ENCODE results near the gene PKNOX2.

The PKNOX2 gene

DNA sequence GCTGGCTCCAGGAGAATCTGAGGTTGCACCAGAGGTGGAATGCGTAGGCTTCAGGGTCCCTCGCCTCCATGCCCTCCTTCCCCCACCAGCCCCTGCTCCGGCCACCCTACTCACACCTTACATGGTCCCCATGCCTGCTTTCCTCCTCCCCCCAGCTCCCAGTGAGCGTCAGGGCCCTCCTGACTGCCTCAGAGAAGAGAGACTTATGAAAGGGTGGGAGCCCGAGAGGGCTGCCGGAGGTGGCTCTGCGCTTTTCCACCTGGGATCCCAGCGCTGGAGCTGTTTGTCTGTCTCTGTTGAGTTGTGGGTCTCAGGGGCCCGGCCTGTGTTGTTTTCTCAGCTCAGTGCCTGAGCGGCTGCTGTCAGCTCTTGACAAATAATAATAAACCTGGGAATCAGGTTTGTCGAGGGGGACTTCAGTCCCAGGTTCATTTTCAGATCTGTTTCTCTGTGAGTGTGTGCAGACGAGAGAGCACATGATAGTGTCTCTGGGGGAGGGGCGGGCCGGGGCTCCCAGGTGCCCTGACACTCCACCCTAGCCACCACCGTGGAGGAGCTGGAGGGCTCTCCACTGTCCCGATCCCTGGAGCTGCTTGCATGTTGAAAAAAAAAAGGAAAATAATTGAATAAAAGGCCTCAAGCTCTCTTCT lies 177.9 kb downstream of the PKNOX2 start:
- Histone ChIP-seq H3K4me1 (ENCODE audit: low read length) (no peaks in the 10 kb centered on the region), H3K4me2 (ENCODE audit: low read depth, low read length) (no peak overlapping the region), H4K20me1 (ENCODE audit: insufficient read depth, low read length) (no peaks in the 10 kb centered on the region), H3K79me2 (ENCODE audit: low read length) (no peaks in the 10 kb centered on the region), H3F3A (ENCODE audit: insufficient read depth, low read length) (no peaks in the 10 kb centered on the region), H3K9me3 (replicated peaks; ENCODE audit: insufficient read depth, low read length) (no peaks in the 10 kb centered on the region), H3K36me3 (replicated peaks; ENCODE audit: insufficient read depth, low read length) (no peaks in the 10 kb centered on the region), H2AFZ (ENCODE audit: low read length) (no peak overlapping the region), H3K27me3 (replicated peaks; ENCODE audit: insufficient read depth, low read length) (peaks cover under 1% of the 10 kb centered on the region; the same call in 1 of the 2 replicates), H3K4me3 (ENCODE audit: low read length) (no peak overlapping the region), H3K9ac (ENCODE audit: low read length) (no peak overlapping the region), H3K9me2 (replicated peaks; ENCODE audit: insufficient read depth, low read length) (no peaks in the 10 kb centered on the region), H3K27ac (ENCODE audit: low read length) (no peak overlapping the region)
- DNase-seq: no peak
- TF ChIP-seq, protein P1, sequence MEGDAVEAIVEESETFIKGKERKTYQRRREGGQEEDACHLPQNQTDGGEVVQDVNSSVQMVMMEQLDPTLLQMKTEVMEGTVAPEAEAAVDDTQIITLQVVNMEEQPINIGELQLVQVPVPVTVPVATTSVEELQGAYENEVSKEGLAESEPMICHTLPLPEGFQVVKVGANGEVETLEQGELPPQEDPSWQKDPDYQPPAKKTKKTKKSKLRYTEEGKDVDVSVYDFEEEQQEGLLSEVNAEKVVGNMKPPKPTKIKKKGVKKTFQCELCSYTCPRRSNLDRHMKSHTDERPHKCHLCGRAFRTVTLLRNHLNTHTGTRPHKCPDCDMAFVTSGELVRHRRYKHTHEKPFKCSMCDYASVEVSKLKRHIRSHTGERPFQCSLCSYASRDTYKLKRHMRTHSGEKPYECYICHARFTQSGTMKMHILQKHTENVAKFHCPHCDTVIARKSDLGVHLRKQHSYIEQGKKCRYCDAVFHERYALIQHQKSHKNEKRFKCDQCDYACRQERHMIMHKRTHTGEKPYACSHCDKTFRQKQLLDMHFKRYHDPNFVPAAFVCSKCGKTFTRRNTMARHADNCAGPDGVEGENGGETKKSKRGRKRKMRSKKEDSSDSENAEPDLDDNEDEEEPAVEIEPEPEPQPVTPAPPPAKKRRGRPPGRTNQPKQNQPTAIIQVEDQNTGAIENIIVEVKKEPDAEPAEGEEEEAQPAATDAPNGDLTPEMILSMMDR (IDR thresholded peaks at IDR 0.05; ENCODE audit: low read length): no peak
- no peak for TF ChIP-seq EZH2 (optimal IDR thresholded peaks at IDR 0.05; ENCODE audit: low read depth, low read length)
- TF ChIP-seq EZH2phosphoT487 (IDR thresholded peaks at IDR 0.05; ENCODE audit: low read length): no peak

DNA sequence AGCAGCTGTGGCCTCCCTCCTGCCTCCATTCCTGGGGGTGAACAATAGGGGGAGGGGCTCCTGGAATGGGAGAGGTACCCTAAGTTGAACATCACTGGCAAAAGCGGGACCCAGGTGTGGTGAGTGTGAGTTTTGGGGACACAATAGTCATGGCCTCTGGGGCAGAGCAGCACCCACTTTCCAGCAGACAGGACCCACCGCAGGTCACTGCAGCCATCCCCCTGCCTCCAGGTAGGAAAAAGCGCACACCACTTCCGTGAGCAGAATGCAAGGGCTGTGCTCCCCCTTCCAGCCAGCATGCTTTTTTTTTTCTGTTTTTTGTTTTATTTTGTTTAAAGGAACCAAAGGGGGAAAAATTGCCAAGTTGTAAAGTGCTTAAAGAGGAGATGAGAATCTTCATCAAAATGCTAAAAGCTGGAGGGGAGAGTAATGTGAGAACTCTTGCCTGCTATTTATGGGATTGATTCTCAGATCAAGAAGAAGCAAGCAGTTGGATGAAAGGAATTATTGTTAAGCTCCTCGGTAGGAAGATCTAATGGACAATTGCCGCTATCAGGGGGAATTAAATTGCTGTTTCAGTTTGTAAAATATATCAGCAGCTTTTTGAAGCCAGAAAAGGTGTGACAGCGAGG lies 178.7 kb downstream of the PKNOX2 start:
- Histone ChIP-seq H3K27ac (ENCODE audit: low read length) (no peak overlapping the region), H3F3A (ENCODE audit: insufficient read depth, low read length) (no peaks in the 10 kb centered on the region), H4K20me1 (ENCODE audit: insufficient read depth, low read length) (no peaks in the 10 kb centered on the region), H3K9me3 (replicated peaks; ENCODE audit: insufficient read depth, low read length) (no peaks in the 10 kb centered on the region), H2AFZ (ENCODE audit: low read length) (no peak overlapping the region), H3K27me3 (replicated peaks; ENCODE audit: insufficient read depth, low read length) (peaks cover 4% of the 10 kb centered on the region; the same call in 1 of the 2 replicates), H3K4me2 (ENCODE audit: low read depth, low read length) (no peak overlapping the region), H3K4me1 (ENCODE audit: low read length) (no peaks in the 10 kb centered on the region), H3K4me3 (ENCODE audit: low read length) (no peak overlapping the region), H3K9ac (ENCODE audit: low read length) (no peak overlapping the region), H3K36me3 (replicated peaks; ENCODE audit: insufficient read depth, low read length) (no peaks in the 10 kb centered on the region), H3K79me2 (ENCODE audit: low read length) (no peaks in the 10 kb centered on the region), H3K9me2 (replicated peaks; ENCODE audit: insufficient read depth, low read length) (no peaks in the 10 kb centered on the region)
- TF ChIP-seq, protein P1 (IDR thresholded peaks at IDR 0.05; ENCODE audit: low read length): no peak
- no peak for TF ChIP-seq EZH2phosphoT487 (IDR thresholded peaks at IDR 0.05; ENCODE audit: low read length)
- no peak for DNase-seq

DNA sequence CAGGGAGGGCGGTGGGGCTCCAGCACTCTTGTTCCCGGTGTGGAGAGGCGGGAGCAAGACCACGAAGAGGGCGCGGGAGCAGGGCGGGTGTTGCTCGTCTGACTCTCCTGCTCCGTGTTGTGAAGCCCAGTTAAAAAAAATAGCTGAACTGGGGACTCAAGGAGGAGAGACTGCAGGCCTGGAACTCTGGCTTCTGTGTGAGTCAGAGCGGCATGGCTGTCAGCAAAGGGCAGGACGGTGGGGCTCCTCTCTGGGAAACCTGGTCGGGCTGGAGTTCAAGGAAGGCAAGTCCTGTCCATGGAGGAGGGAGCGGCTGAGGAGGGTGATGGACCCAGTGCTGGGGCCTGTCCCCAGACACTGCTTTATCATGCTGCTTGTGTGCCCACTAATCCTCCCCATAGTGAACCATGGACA lies 179.2 kb downstream of the PKNOX2 start:
- H3K4me1 ChIP-seq (ENCODE audit: low read length): no peaks in the 10 kb centered on the region
- no peak overlapping the region for H3K9ac ChIP-seq (ENCODE audit: low read length)
- TF ChIP-seq EZH2phosphoT487 (IDR thresholded peaks at IDR 0.05; ENCODE audit: low read length): no peak
- TF ChIP-seq EZH2 (optimal IDR thresholded peaks at IDR 0.05; ENCODE audit: low read depth, low read length): no peak
- TF ChIP-seq, protein P1 (IDR thresholded peaks at IDR 0.05; ENCODE audit: low read length): no peak
- no peaks in the 10 kb centered on the region for H3K9me2 ChIP-seq (replicated peaks; ENCODE audit: insufficient read depth, low read length)
- no peaks in the 10 kb centered on the region for H4K20me1 ChIP-seq (ENCODE audit: insufficient read depth, low read length)
- H3K27me3 ChIP-seq (replicated peaks; ENCODE audit: insufficient read depth, low read length): peaks cover 4% of the 10 kb centered on the region; the same call in 1 of the 2 replicates
- no peaks in the 10 kb centered on the region for H3K9me3 ChIP-seq (replicated peaks; ENCODE audit: insufficient read depth, low read length)
- no peak overlapping the region for H3K27ac ChIP-seq (ENCODE audit: low read length)
- DNase-seq: no peak
- no peaks in the 10 kb centered on the region for H3K79me2 ChIP-seq (ENCODE audit: low read length)
- no peak overlapping the region for H3K4me2 ChIP-seq (ENCODE audit: low read depth, low read length)
- no peak overlapping the region for H2AFZ ChIP-seq (ENCODE audit: low read length)
- H3F3A ChIP-seq (ENCODE audit: insufficient read depth, low read length): no peaks in the 10 kb centered on the region
- H3K36me3 ChIP-seq (replicated peaks; ENCODE audit: insufficient read depth, low read length): no peaks in the 10 kb centered on the region
- no peak overlapping the region for H3K4me3 ChIP-seq (ENCODE audit: low read length)
